Inferior parietal cortex (tissue), 1 donor: ENCODE data around the gene VSIG2.

Source experiments
- DNase-seq: peaks from one replicate; pipeline ENCODE4 v3.0.0-alpha.2; 2016; ENCODE audit errors: extremely low spot score

VSIG2 gene

DNA sequence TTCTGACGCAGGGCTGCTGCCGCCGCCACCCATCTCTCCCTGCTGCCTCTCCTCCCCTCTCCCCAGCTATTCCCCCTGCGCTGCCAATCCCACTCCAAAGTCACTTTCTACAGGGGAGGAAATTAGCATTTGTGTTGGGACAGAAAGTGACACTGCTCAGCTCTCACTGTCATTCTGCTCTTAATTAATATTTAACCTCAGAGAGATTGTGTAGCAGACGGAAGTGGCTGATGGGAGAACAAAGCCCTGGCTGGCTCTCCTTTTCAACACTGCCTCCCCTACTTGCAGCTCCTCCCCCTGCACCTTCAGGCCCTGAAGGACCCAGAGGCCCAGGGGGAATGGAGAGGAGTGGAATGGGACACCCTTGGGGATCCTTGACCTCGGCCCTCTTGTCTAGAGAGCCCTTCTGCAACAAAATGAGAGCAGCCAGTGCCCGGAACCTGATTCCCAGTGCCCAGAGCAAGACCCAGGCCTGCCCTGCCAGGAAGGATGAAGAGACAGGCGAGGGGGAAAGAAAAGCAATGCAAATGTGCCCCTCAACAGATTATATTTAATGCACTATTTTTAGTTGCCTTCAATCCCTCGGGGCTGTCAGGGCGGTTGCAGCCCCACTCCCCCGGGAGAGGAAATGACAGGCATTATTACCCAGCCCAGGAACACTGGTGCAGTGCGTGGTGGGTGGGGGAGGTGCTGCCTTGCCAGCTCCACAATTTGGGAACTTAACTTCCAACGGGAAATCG is 26.9 kb downstream of the VSIG2 start:
- no peak for DNase-seq

DNA sequence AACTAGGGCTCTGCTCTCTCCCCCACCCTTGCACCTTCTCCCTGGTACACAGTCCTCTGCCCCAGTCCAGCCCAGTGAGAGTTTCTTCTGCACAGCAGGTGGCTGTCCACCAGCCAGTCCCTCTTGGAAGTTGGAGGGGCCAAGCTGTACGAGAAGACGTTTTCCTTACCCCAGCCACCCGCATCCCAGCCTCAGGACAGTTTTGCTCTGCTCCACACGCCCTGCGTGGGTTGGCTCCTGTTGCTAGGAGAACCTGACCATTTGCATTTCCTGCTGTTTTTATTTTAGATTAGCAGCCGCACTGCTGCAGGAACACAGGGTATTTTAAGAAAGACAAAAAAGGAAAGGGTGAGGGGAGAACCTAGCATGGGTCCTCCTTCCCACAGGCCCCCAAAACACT is 29.9 kb downstream of the VSIG2 start:
- no peak for DNase-seq

DNA sequence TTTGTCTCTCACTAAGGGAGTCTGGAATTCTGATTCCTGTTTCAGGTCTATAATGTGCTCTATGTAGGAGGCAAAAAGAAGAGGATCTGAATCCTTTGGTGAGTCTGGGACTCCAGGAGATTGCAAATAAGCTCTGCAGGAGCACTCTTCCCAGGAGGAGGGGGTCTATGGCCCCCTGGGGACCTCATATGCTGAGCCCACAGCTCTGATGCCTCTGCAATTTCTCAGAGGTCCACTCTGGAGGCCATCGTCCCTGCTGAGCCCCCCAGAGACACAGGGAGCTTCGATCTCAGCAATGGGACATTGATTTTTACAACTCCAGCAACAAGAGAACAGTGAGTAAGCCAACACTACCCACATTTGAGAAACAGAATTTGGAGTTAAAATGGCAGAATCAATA is 32.5 kb downstream of the VSIG2 start:
- DNase-seq, result no peak

DNA sequence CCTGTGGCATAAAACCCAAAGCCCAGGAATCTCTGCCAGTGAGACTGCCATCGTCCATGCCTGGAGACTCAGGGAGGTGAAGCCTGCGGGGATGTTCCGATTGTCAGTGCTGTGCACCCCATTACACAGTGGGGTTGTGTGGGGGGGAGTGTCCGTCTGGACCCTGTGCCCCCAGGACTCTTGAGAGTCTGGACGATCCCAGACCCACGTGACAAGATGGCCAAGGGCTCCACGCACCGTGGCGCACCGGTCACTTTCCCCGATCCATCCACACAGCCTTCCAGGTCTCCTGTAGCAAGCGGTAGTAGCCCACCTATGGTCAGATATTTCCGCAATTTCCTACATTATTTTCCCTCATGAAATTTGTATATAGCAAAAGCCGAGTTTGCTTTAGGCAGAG is 33.3 kb downstream of the VSIG2 start:
- DNase-seq, result no peak

DNA sequence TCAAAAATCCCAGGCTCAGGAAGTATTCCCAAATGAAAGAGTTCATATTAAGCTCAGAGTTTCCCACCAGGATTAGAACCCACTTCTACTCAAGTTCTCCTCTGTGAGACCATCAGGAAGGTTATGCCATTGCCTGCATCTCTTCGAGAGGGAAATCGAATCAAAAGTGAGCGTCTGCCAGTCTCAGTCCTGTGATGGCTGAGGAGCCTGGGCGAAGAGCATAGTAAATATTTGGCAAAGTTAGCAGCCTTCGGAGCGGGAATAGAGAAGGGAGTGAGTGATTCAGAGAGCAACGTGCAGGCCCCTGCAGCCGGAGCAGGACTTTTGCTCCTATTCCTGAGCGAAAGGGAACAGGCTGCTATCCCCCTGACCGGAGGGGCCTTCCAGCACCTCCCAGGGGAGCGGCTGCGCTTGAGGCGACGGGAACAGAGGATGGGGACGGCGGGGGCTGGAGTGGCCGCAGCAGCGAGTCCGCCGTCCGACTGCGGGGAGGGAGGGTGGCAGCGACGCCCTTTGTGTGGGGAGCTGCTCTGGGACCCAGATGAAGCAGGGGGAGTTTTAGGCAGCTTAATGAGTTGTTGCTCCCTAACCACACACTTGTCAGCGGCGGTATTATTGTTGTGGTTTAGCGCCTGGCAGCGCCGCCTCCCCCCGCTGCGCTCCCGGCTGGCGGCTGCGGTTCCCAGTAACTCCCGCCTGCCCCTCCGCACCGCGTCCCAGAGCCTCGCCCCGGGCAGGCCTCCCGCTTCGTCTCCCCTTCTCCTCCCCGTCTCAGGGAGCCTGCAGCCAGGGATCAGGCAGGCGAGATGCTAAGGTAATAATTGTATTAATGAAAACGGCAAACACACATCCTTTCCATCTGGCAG is 34.0 kb downstream of the VSIG2 start:
- no peak for DNase-seq

DNA sequence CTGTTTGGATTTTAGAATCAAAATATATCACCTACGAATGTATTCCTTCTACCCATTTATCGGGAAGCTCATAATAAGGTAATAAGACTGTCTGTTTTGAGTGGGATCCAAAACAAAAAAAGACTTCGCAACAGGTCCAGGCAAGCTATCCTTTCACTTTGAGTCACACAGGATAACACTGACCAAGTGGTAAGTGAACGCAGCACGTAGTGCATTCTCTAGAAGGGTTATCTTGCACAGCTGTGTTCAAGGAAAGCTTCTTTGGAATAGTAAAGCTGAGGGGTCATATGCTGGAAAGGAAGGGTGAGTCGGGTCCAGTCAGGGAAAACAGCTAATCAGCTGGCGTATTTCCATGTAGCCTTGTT is 34.7 kb downstream of the VSIG2 start:
- DNase-seq, result no peak

DNA sequence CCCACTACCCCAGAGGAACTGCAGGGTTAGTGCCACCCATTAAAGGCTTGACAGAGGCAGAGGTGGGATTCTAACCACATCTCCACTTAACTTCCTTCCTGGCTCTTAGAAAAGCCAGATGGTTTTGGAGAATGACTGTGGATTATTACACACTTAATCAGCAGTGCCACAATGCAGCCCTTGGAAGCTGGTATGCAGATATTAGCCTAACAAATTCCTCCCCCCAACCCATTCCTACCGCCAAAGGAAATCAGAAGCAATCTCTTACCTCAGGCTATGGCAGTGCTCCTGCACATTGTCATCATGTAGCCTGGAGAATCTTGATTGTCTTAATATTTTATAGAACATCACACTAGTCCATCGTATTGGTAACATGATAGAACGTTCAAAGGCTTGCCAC is 35.5 kb downstream of the VSIG2 start:
- DNase-seq, result no peak

DNA sequence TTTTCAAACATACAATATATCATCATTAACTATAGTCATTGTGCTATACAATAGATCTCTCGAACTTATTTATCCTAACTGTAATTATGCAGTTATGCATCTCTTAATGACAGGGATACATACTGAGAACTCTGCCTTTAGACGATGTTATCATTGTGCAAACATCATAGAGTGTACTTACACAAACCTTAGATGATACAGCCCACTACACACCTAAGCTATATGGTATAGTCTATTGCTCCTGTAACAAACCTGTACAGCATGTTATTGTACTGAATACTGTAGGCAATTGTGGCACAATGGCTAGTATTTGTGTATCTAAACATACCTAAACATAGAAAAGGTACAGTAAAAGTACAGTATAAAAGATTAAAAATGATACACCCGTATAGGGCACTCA is 39.7 kb downstream of the VSIG2 start:
- no peak for DNase-seq

DNA sequence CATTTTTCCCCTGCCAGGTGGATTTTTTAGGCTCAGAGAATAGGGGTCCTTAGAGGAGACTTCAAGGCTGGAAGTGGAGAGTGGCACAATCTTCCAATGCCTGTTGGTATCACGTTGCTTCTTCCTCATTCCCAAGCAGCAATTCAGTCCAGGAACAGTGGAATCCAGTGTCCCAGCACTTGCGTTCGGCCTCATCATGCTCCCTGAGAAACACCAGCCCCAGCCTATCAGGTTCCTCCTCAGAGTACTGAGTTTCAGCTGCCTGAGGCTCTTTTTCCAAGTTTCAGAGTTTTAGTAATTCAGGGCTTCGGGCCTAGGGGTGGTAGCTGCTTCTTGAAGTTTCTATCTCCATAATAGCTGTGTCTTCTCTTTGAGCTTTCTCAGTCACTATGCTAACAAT is 44.2 kb downstream of the VSIG2 start:
- DNase-seq, result no peak

DNA sequence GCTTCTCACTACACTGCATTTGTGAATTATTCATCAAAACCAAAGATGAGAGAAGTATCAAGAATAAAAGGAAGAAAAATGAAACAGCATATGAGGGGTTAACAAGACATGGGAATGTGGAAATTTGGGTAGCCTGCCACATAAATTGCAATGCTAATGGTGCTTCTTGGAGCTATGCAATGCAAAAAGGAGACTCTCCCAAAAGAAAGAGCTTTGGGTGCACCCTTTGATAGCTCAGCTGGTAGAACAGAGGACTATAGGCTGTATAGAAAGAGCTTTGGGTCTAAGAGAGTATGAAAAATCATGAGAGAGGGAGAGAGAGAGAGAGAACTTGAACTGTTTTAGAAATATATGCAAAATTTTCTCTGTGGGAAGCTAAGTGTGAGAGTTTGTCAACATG is 52.0 kb downstream of the VSIG2 start:
- DNase-seq, result no peak

DNA sequence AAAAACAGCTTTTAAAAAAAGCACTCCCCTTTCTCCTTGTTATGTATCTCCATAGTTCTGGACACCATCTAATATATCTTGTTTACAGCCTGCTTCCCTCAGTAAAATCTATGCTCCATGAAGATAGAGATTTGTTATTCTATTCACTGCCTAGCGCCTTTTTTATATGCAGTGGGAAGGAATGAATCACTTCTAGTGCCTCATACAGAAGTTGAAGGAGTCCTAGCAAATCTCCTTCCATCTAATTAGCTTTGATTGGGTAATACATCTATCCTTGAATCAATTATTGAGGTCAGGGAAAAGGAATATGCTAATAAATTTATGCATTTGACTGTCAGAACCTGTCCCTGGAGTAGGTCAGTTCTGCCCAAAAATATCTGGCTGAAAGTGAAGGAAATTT is 52.5 kb downstream of the VSIG2 start:
- DNase-seq, result no peak
